ENCODE data around the gene ARFGEF3. TPM values are rescaled to one million over a fixed set of nuclear protein-coding genes. Genes with fewer than 3 reads are reported as not detected.

The ARFGEF3 gene
- total and polyA plus RNA-seq, 2 donors (not counting 1 experiment from before 2014, with no cell fraction given): under 0.01 to 0.14 TPM

GRCh38 chr6:138371452-138371711, 209.6 kb downstream of the ARFGEF3 start:
- Histone ChIP-seq H2AFZ (ENCODE audit: low read length) (no peak overlapping the region), H3K4me2 (ENCODE audit: extremely low read depth, insufficient read depth, low read length) (no peak overlapping the region), H3K36me3 (ENCODE audit: control insufficient read depth, insufficient read depth, low read length) (no peaks in the 10 kb centered on the region), H4K20me1 (ENCODE audit: control insufficient read depth, extremely low read depth, insufficient read depth, low read length) (no peaks in the 10 kb centered on the region), H3K9me3 (ENCODE audit: control insufficient read depth, insufficient read depth, low read depth, low read length) (no peaks in the 10 kb centered on the region), H3K9ac (ENCODE audit: insufficient read depth, low read length) (no peak overlapping the region), H3K79me2 (ENCODE audit: control insufficient read depth, insufficient read depth, low read length) (no peaks in the 10 kb centered on the region), H3K4me1 (ENCODE audit: control insufficient read depth, extremely low read depth, insufficient read depth, low read length) (no peaks in the 10 kb centered on the region), H3K27ac (ENCODE audit: insufficient read depth, low read length) (no peak overlapping the region), H3K27me3 (ENCODE audit: control insufficient read depth, insufficient read depth, low read length) (no peaks in the 10 kb centered on the region), H3K4me3 (replicated peaks in 1 of 4; ENCODE audit: control extremely low read depth in 1 of 4, insufficient read depth in 1 of 4, low read depth in 3 of 4, low read length in 4 of 4) (no peak overlapping the region)
- DNase-seq (ENCODE audit: low read depth in 2 of 2): no peak
- TF ChIP-seq EZH2 (IDR thresholded peaks at IDR 0.05; ENCODE audit: low read length, missing control alignments) (no peak), CTCF (conservative IDR thresholded peaks at IDR 0.05 in 1 of 2, IDR thresholded peaks at IDR 0.05 in 1 of 2; ENCODE audit: low read depth in 1 of 2, low read length in 2 of 2) (no peak)

- no peak overlapping the region for H3K4me3 ChIP-seq (replicated peaks in 1 of 4; ENCODE audit: control extremely low read depth in 1 of 4, insufficient read depth in 1 of 4, low read depth in 3 of 4, low read length in 4 of 4)
- no peak overlapping the region for H3K27ac ChIP-seq (ENCODE audit: insufficient read depth, low read length)
- no peaks in the 10 kb centered on the region for H3K79me2 ChIP-seq (ENCODE audit: control insufficient read depth, insufficient read depth, low read length)
- no peaks in the 10 kb centered on the region for H4K20me1 ChIP-seq (ENCODE audit: control insufficient read depth, extremely low read depth, insufficient read depth, low read length)
- H3K9me3 ChIP-seq (ENCODE audit: control insufficient read depth, insufficient read depth, low read depth, low read length): no peaks in the 10 kb centered on the region
- no peak overlapping the region for H3K4me2 ChIP-seq (ENCODE audit: extremely low read depth, insufficient read depth, low read length)
- no peaks in the 10 kb centered on the region for H3K27me3 ChIP-seq (ENCODE audit: control insufficient read depth, insufficient read depth, low read length)
- H3K36me3 ChIP-seq (ENCODE audit: control insufficient read depth, insufficient read depth, low read length): no peaks in the 10 kb centered on the region
- H3K4me1 ChIP-seq (ENCODE audit: control insufficient read depth, extremely low read depth, insufficient read depth, low read length): no peaks in the 10 kb centered on the region
- no peak overlapping the region for H2AFZ ChIP-seq (ENCODE audit: low read length)
- TF ChIP-seq EZH2 (IDR thresholded peaks at IDR 0.05; ENCODE audit: low read length, missing control alignments): no peak
- TF ChIP-seq CTCF (conservative IDR thresholded peaks at IDR 0.05 in 1 of 2, IDR thresholded peaks at IDR 0.05 in 1 of 2; ENCODE audit: low read depth in 1 of 2, low read length in 2 of 2): no peak
- H3K9ac ChIP-seq (ENCODE audit: insufficient read depth, low read length): no peak overlapping the region
- peak in 1 of 2 donors; percentile 49 for DNase-seq (ENCODE audit: low read depth in 2 of 2)
These were observed 210.0 kb downstream of the ARFGEF3 start for GRCh38 chr6:138371720-138372119.

GRCh38 chr6:138372711-138373463, 211.1 kb downstream of the ARFGEF3 start:
- no peak for TF ChIP-seq CTCF (conservative IDR thresholded peaks at IDR 0.05 in 1 of 2, IDR thresholded peaks at IDR 0.05 in 1 of 2; ENCODE audit: low read depth in 1 of 2, low read length in 2 of 2)
- TF ChIP-seq EZH2 (IDR thresholded peaks at IDR 0.05; ENCODE audit: low read length, missing control alignments): no peak
- H3K27me3 ChIP-seq (ENCODE audit: control insufficient read depth, insufficient read depth, low read length): no peaks in the 10 kb centered on the region
- no peaks in the 10 kb centered on the region for H3K4me1 ChIP-seq (ENCODE audit: control insufficient read depth, extremely low read depth, insufficient read depth, low read length)
- no peak overlapping the region for H3K4me2 ChIP-seq (ENCODE audit: extremely low read depth, insufficient read depth, low read length)
- H3K4me3 ChIP-seq (replicated peaks in 1 of 4; ENCODE audit: control extremely low read depth in 1 of 4, insufficient read depth in 1 of 4, low read depth in 3 of 4, low read length in 4 of 4): no peak overlapping the region
- no peak overlapping the region for H2AFZ ChIP-seq (ENCODE audit: low read length)
- H4K20me1 ChIP-seq (ENCODE audit: control insufficient read depth, extremely low read depth, insufficient read depth, low read length): no peaks in the 10 kb centered on the region
- H3K27ac ChIP-seq (ENCODE audit: insufficient read depth, low read length): no peak overlapping the region
- H3K9me3 ChIP-seq (ENCODE audit: control insufficient read depth, insufficient read depth, low read depth, low read length): no peaks in the 10 kb centered on the region
- peak in 1 of 2 donors; percentile 27 for DNase-seq (ENCODE audit: low read depth in 2 of 2)
- no peaks in the 10 kb centered on the region for H3K36me3 ChIP-seq (ENCODE audit: control insufficient read depth, insufficient read depth, low read length)
- H3K79me2 ChIP-seq (ENCODE audit: control insufficient read depth, insufficient read depth, low read length): no peaks in the 10 kb centered on the region
- H3K9ac ChIP-seq (ENCODE audit: insufficient read depth, low read length): no peak overlapping the region
